ENCODE measurements around the gene CNTN1.
A peak's percentile ranks its signal among the peaks of the same experiment; 100 is the strongest.

CNTN1 gene

GRCh38 chr12:40903040-40903439, 210.8 kb downstream of the CNTN1 start:
- H3K4me3 ChIP-seq (replicated peaks; ENCODE audit: low read depth, low read length) = no peak overlapping the region
- no peak for DNase-seq (ENCODE audit: low read depth)
- no peak for TF ChIP-seq CTCF (IDR thresholded peaks at IDR 0.05; ENCODE audit: low read length, missing control alignments)

- DNase-seq (ENCODE audit: low read depth) = no peak
- TF ChIP-seq CTCF (IDR thresholded peaks at IDR 0.05; ENCODE audit: low read length, missing control alignments) = no peak
- H3K4me3 ChIP-seq (replicated peaks; ENCODE audit: low read depth, low read length) = no peak overlapping the region
Measured at GRCh38 chr12:40907115-40907527, 214.9 kb downstream of the CNTN1 start.

GRCh38 chr12:40911676-40912075, 219.4 kb downstream of the CNTN1 start:
- no peak overlapping the region for H3K4me3 ChIP-seq (replicated peaks; ENCODE audit: low read depth, low read length)
- no peak for DNase-seq (ENCODE audit: low read depth)
- no peak for TF ChIP-seq CTCF (IDR thresholded peaks at IDR 0.05; ENCODE audit: low read length, missing control alignments)

GRCh38 chr12:40915172-40915571, 222.9 kb downstream of the CNTN1 start:
- no peak for TF ChIP-seq CTCF (IDR thresholded peaks at IDR 0.05; ENCODE audit: low read length, missing control alignments)
- H3K4me3 ChIP-seq (replicated peaks; ENCODE audit: low read depth, low read length) = no peak overlapping the region
- no peak for DNase-seq (ENCODE audit: low read depth)

GRCh38 chr12:40917561-40917960, 225.3 kb downstream of the CNTN1 start:
- TF ChIP-seq CTCF (IDR thresholded peaks at IDR 0.05; ENCODE audit: low read length, missing control alignments) = no peak
- DNase-seq (ENCODE audit: low read depth) = no peak

GRCh38 chr12:40921563-40922163, 229.4 kb downstream of the CNTN1 start:
- no peak overlapping the region for H3K4me3 ChIP-seq (replicated peaks; ENCODE audit: low read depth, low read length)
- peak; percentile 54 for TF ChIP-seq CTCF (IDR thresholded peaks at IDR 0.05; ENCODE audit: low read length, missing control alignments)
- DNase-seq (ENCODE audit: low read depth) = peak; percentile 36

More at GRCh38 chr12:40917561-40917960, 225.3 kb downstream of the CNTN1 start:
- no peak overlapping the region for H3K4me3 ChIP-seq (replicated peaks; ENCODE audit: low read depth, low read length)

GRCh38 chr12:40937891-40938290, 245.7 kb downstream of the CNTN1 start:
- no peak overlapping the region for H3K4me3 ChIP-seq (replicated peaks; ENCODE audit: low read depth, low read length)
- DNase-seq (ENCODE audit: low read depth) = no peak
- no peak for TF ChIP-seq CTCF (IDR thresholded peaks at IDR 0.05; ENCODE audit: low read length, missing control alignments)
